MG63 (cell line): ENCODE measurements around the gene GUCA2B. TPM values are rescaled to one million over a fixed set of nuclear protein-coding genes. Genes with fewer than 3 reads are reported as not detected.

Experiments
- DNase-seq: peaks from one replicate; pipeline ENCODE4 v3.0.0-alpha.2; 2020
- H3K27me3 ChIP-seq: fragments of 250-450 bp; sonication (Bioruptor Pico); 2 replicates; pipeline ENCODE4 v1.5.1; 2020; ENCODE audit warnings: mild to moderate bottlenecking, moderate library complexity
- H3K36me3 ChIP-seq: fragments of 250-450 bp; sonication (Bioruptor Pico); 2 replicates; pipeline ENCODE4 v1.5.1; 2020; ENCODE audit warnings: mild to moderate bottlenecking, moderate library complexity
- H3K4me3 ChIP-seq: fragments of 250-450 bp; sonication (Bioruptor Pico); 2 replicates; pipeline ENCODE4 v1.5.1; 2020; ENCODE audit warnings: mild to moderate bottlenecking, moderate library complexity
- H3K9me3 ChIP-seq: fragments of 250-450 bp; sonication (Bioruptor Pico); 2 replicates; pipeline ENCODE4 v1.5.1; 2020; ENCODE audit warnings: mild to moderate bottlenecking, moderate library complexity
- total RNA-seq: library from RNA; depleted of rRNA; stranded (reverse); fragments of >200 nt; shearing (Covaris generic); gene quantifications from 2 replicates; pipeline ENCODE4 v1.2.3, GENCODE V29; 2014; ENCODE audit warnings: low replicate concordance

The GUCA2B gene
- total RNA-seq, 1 experiment from 2014 or later, result not detected

DNA sequence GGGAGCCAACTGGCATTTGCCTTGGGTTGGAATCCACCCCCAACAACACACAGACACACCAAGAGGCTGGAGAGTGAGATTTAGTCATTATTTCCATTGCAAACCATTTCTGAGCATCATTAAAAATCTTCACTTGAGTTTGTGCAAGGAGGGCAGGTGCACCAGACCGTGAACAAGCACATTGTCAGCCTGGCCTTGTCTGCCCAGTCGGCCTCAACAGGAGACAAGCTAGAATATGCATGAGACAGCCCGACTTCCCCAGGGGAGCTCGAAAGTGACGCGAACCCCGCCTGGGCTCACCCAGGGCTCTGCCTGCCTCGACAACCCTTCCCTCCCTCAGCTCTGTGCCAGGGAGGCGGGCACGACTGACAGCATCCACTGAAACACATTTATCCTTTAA lies 15.4 kb upstream of the GUCA2B start:
- DNase-seq, result no peak

DNA sequence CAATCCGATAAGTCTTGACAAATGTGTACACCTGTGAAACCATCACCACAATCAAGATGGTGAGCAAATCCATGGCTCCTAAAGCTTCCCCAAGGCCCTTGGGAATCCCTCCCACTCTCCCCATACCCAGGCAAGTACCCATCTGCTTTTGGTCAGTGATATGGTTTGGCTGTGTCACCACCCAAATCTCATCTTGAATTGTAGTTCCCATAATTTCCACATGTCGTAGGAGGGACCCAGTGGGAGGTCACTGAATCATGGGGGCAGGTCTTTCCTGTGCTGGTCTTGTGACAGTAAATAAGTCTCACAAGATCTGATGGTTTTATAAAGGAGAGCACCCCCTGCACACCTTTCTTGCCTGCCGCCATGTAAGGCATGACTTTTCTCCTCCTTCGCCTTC lies 14.6 kb upstream of the GUCA2B start:
- Histone ChIP-seq H3K36me3 (no peaks in the 10 kb centered on the region), H3K9me3 (no peaks in the 10 kb centered on the region), H3K27me3 (peaks cover 2% of the 10 kb centered on the region; the same call in 1 of the 2 replicates), H3K4me3 (no peak overlapping the region)
- no peak for DNase-seq

More for the DNA sequence above, 15.4 kb upstream of the GUCA2B start:
- H3K36me3 ChIP-seq, result no peaks in the 10 kb centered on the region
- H3K27me3 ChIP-seq, result no peaks in the 10 kb centered on the region
- no peaks in the 10 kb centered on the region for H3K9me3 ChIP-seq
- H3K4me3 ChIP-seq, result no peak overlapping the region

DNA sequence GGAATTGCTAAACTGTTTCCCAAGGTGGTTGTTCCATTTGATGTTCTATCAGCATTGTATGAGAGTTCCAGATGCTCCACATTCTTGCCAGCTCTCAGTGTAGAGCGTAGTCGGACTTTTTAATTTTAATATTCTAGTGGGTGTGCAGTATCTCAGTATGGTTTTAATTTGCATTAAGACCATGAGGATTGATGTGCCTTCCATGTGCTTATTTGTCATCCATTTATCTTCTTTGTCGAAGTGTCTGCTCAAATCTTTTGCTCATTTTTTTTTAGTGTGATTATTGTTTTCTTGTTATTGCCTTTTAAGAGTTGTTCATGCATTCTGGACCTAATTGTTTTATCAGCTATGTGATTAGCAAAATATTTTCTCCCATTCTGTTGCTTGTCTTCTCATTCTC lies 13.8 kb upstream of the GUCA2B start:
- no peak for DNase-seq
- no peaks in the 10 kb centered on the region for H3K9me3 ChIP-seq
- no peak overlapping the region for H3K4me3 ChIP-seq
- H3K27me3 ChIP-seq, result peaks cover 2% of the 10 kb centered on the region; the same call in 1 of the 2 replicates
- no peaks in the 10 kb centered on the region for H3K36me3 ChIP-seq

DNA sequence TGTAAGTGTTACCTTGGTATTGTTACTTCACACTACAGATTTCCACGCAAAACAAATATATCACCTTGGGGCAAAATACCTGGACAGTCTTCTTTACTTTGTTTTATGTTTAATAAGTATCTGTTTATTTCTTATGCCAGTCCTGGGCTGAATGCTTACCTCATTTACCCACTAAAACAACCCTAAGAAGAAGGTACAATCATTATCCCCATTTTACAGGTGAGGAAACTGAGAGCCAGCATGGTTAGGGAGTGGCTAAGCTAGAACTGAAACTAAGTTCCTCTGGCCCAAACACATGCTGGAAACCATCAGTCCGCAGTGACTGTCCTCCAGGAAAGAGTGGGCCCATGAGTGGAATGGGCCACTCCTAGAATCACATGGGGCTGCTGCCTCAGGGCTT lies 13.0 kb upstream of the GUCA2B start:
- no peak for DNase-seq
- Histone ChIP-seq H3K27me3 (peaks cover 2% of the 10 kb centered on the region; the same call in 1 of the 2 replicates), H3K9me3 (no peaks in the 10 kb centered on the region), H3K36me3 (no peaks in the 10 kb centered on the region), H3K4me3 (no peak overlapping the region)

DNA sequence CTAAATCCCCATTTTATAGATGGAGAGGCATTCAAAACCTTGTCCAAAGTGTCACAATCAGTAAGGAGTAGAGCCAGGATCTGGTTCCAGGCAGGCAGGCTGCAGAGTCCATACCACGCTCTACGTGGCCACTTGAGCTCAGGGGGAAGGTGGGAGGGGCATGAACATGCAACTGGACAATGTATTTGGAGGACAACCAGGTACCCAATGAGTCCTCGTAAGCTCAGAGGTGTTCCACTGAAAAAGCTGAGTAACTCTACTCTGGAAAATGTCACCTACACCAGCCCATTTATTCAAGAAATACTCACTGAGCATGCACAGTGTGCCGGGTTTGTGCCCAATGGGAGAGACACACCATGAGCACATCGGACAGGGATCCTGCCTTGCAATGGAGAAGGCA lies 11.2 kb upstream of the GUCA2B start:
- no peak for DNase-seq
- Histone ChIP-seq H3K4me3 (no peak overlapping the region), H3K36me3 (no peaks in the 10 kb centered on the region), H3K9me3 (no peaks in the 10 kb centered on the region), H3K27me3 (peaks cover 2% of the 10 kb centered on the region; the same call in 1 of the 2 replicates)

DNA sequence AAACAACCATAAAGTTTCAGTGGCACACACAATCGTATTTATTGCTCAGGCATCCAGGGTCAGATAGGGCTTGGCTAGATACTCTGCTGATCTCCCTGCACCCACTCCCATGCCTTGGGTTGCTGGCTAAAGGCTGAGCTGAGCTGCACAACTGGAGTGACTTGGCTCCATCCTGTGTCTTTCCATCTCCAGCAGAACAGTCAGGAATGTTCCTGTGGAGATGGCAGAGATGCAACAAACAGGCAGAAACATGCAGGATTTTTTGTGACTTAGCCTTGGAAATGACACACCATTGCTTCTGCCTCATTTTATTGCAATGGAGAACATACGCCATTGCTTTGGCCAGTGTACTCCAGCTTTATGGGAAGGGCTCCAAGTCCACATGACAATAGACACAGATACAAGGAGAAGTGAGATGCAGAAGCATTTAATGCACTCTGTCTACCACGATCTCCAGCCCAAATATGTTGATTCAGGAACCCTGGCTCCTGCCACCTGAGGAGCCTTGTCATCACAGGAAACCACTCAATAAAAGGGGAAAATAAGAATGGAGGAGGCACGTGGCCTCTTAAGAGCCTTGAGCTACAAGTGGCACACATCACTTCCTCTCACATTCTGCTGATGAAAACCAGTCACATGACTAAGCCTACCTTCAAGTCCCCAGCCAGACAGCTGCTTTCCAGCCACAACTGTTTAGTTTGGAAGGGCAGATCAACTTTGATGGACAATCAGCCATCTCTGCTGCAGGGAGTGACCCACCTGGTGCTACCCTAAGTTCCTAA lies 10.1 kb upstream of the GUCA2B start:
- Histone ChIP-seq H3K27me3 (peaks cover 2% of the 10 kb centered on the region), H3K4me3 (no peak overlapping the region), H3K9me3 (no peaks in the 10 kb centered on the region), H3K36me3 (no peaks in the 10 kb centered on the region)
- no peak for DNase-seq

DNA sequence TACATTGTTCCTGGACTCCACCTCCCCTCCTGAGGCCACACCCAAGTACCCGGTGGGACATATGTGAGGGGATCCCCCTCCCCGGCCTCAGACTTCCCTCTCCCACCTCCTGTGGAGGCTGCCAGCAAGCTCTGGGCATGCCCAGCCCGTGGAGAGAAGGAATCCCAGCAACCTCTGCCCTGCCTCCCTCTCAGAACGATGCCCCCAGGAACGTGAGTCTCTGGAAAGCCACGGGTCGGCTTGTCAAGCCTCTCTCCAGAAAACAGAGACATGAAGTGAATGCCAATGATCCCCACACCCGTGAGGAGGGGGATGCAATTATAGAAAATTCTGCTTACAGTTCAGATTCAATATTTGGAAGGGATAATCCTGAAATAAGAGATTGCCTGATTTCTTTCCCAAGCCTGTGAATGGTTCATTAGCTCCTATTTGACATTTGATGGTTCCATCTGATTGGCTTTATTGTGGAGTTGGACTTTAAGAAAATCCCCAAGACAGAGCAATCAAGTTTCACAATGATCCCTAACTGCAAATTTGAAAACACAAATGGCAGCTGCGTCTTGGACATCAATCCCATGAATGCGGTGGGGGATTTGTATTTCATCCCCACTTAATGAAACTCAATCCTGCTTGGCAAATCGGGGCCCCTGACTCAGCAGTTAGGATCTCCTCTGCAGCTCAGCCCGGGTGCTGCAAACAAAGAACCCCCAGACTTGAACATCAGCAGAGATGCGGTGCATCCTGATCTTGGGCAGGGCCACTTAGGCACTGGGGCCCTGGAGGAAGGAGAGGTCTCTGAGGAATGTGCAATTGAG lies 9.1 kb upstream of the GUCA2B start:
- DNase-seq, result no peak
- no peak overlapping the region for H3K4me3 ChIP-seq
- H3K27me3 ChIP-seq, result peaks cover 2% of the 10 kb centered on the region
- H3K36me3 ChIP-seq, result no peaks in the 10 kb centered on the region
- no peaks in the 10 kb centered on the region for H3K9me3 ChIP-seq

DNA sequence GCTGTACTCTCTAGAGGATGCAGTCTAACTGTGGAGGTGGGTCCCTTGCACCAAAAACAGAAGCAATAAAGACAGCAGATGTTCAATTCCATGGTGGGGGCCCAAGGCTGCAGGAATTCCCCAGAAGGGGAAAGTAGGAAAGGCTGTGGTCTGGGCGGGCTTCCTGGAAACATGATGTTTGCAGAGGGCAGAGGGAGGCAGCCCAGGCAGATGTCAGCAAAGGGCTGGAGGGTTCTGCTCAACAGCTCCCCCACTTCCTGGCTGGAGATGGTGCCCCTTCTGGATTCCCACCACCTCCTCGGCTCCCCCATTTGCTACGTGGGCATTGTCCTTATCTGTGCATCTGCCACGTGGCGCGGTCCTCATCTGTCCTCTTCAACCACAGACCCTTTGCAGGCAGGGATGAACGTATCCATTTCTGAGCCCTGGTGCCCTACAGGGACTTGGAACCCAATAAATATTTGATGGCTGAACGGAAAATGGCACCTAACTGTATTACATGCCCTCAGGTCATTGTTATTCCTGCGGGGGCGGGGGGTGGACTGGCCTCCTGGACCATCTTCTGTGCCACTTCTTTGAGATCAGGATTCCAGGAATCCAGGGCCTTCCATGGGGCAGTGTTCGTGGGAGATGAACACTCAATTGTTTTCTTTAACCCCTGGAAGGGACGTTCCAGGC lies 8.4 kb upstream of the GUCA2B start:
- no peak overlapping the region for H3K4me3 ChIP-seq
- DNase-seq, result no peak
- peaks cover 2% of the 10 kb centered on the region for H3K27me3 ChIP-seq
- no peaks in the 10 kb centered on the region for H3K9me3 ChIP-seq
- H3K36me3 ChIP-seq, result no peaks in the 10 kb centered on the region

DNA sequence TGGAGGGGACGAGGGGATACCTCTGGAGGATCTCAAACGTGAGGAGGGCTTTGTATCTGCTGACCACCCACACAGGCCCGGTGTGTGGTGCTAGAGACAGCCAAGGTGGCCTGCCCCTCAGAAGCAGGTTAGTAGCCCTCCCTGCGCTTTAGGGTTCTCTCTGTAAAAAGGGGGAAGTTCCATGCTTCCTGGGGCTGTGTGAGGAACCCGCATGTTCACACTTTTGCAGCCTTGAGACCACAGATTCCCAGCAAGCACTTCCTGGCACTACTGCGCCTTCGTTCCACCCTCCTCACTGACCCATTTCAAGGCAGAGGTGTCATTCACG lies 7.9 kb upstream of the GUCA2B start:
- Histone ChIP-seq H3K36me3 (no peaks in the 10 kb centered on the region), H3K27me3 (peaks cover 2% of the 10 kb centered on the region)
- no peak for DNase-seq

DNA sequence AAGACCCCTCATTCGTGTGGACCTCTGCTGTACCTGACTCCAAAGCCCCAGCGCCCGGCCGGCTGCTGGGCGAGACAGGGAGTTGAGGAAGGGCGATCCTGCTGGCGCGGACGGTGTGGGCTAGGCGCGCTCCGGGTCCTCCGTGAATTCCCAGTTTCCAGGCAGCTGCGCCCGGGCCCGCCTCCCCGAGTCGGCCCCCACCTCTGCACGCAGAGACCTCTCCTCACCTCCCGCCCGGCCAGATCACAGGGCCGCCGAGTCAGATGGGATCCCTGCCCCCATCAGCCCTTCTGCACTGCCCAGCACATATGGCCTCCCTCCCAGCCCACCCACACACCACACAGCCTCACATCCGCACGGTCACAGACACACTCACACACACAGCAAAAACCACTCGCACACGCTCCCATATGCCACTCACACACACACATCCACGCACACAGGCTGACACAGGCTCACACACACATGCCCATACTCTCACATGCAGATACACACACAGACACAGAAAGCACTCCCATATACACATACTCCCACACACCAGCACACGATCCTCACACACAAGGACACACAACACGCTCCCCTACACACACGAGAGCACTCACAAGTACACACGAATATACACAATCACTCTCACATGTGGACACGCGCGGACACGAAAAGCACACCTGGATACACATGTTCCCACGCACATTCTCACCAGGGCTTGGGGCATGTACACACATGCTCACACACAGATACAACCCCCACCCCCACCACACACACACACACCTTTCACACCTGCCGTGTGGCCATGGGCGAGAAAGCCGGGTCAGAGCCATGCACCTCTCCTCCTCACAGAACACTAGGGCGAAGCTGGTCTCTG lies 7.2 kb upstream of the GUCA2B start:
- Histone ChIP-seq H3K27me3 (peaks cover 2% of the 10 kb centered on the region), H3K36me3 (no peaks in the 10 kb centered on the region)
- DNase-seq, result no peak

More for the DNA sequence above, 7.9 kb upstream of the GUCA2B start:
- Histone ChIP-seq H3K4me3 (no peak overlapping the region), H3K9me3 (no peaks in the 10 kb centered on the region)

DNA sequence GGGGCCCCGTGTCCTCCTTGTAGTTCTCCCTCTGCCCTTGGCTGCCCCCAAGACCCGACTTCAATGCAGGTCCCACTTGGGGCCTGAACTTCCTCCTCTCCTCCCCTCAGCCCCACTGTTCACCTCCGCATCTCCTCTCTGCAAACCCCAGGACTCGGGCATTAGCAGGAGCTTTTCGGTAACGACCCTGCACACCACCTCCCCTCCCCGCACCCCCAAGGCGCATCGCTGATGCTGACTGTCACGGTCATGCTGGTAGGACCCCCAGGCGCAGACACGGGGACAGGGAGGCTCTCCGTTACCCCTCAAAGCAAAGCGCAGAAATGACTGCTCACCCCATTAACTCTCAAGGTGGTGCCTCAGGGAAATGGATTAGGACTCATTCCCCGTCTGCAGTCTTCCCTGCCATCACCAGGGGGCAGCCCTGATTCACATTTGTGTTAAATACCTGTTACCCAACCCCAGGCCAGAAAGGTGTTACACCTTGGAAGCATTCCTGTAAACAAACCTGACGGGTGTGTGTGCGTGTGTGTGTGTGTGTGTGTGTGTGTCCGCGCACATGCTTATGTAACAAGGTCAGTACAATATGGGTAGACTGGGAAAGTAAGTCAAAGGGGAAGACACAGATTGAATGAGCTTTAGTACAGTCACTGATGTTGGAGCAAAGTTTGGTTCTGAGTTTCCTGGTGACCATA lies 6.4 kb upstream of the GUCA2B start:
- peaks cover 2% of the 10 kb centered on the region for H3K27me3 ChIP-seq
- no peaks in the 10 kb centered on the region for H3K9me3 ChIP-seq
- no peak overlapping the region for H3K4me3 ChIP-seq
- H3K36me3 ChIP-seq, result no peaks in the 10 kb centered on the region
- peak; percentile 36 for DNase-seq

More for the DNA sequence above, 7.2 kb upstream of the GUCA2B start:
- Histone ChIP-seq H3K4me3 (no peak overlapping the region), H3K9me3 (no peaks in the 10 kb centered on the region)

DNA sequence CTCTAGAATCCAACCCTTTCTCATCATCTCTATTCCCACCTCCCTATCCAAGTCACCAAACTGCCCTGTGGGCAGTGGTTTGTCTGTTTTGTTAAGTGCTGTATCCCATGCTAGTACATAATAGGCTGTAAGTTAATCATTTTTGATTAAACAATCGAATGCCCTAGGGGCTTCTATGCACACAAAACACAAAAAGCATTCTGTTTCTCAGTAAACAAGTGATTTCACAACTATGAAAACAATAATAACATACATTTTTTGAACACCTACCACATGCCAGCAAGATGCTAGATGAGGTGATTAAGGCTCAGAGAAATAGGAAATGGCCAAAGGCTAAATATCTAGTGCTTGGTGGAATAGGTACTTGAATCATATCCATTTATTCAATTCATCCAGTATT lies 5.0 kb upstream of the GUCA2B start:
- no peak overlapping the region for H3K4me3 ChIP-seq
- no peaks in the 10 kb centered on the region; the same call in 1 of the 2 replicates for H3K27me3 ChIP-seq
- no peaks in the 10 kb centered on the region for H3K9me3 ChIP-seq
- H3K36me3 ChIP-seq, result no peaks in the 10 kb centered on the region
- no peak for DNase-seq

DNA sequence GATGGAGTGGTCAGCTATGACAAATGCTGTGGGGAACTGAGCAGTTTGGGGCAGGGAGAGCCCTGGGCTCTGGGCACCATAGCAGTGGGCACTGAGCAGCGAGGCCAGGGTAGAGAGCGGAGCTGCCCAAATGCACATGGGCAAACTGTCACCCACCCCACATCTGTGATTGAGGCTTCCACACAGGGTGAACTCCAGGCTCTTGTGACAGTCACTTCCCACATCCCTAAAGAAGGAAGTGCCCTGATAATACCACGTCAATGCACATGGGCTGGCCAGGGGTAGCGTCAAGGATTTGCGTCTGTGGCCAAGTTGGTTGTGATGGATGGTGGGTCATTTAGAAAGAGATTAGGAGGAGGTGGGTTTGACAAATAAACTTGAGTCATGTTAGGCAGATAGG lies 2.6 kb upstream of the GUCA2B start:
- H3K27me3 ChIP-seq, result no peaks in the 10 kb centered on the region; the same call in 1 of the 2 replicates
- H3K9me3 ChIP-seq, result no peaks in the 10 kb centered on the region
- H3K4me3 ChIP-seq, result no peak overlapping the region
- no peak for DNase-seq
- no peaks in the 10 kb centered on the region for H3K36me3 ChIP-seq

DNA sequence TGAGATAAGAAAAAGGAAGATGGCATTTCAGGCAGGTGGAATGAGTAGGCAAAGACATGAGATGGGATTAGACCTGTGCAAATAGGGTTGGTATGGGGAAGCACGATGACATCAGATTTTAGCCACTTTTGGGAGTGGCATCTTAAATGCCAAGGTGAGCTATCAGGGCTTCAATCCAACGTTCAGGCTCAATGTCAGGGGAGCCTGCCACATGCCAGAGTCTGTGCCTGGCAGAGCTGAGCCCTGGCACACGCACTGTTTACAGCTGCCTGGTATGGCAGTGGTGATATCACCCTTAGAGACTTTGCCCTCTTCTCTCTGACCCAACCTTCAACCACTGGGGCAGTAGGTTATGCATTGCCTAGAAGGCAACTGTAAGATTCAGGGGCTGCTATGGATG lies 1.1 kb upstream of the GUCA2B start:
- no peaks in the 10 kb centered on the region for H3K36me3 ChIP-seq
- H3K27me3 ChIP-seq, result no peaks in the 10 kb centered on the region; the same call in 1 of the 2 replicates
- no peaks in the 10 kb centered on the region for H3K9me3 ChIP-seq
- DNase-seq, result no peak
- H3K4me3 ChIP-seq, result no peak overlapping the region

DNA sequence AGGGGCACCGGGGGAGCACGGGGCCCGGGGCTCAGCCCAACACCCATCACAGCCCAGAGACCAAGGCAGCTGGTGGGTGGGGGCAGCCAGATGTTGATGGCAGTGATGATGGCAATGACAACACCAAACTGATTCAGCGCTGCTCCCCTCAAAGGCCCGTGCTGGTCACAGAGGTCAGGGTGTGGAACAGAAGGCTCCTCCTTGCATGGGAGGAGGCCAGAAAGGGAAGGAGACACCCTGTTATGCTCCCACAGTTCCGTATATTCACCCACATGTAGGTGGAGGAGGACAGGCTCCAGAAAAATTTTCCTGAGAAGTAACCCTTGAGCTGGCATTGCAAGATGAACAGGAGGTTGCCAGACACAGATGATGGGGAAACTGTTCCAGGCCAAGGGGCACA lies 414 bp downstream of the GUCA2B start:
- H3K36me3 ChIP-seq, result no peaks in the 10 kb centered on the region
- H3K27me3 ChIP-seq, result no peaks in the 10 kb centered on the region
- no peak for DNase-seq
- H3K9me3 ChIP-seq, result no peaks in the 10 kb centered on the region
- no peak overlapping the region for H3K4me3 ChIP-seq

DNA sequence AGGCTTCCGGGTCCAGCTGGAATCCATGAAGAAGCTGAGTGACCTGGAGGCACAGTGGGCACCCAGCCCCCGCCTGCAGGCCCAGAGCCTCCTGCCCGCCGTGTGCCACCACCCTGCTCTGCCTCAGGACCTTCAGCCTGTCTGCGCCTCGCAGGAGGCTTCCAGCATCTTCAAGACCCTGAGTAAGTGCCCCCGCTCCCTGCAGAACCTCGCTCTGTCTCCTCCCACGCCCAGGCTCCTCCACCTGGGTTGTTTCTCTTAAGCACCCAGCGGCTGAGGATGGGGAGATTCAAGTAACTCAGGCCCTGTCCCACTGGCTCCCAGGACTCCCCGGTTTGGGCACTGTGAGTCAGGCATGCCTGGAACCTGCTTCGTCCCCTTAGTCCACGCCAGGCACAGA lies 1.5 kb downstream of the GUCA2B start:
- Histone ChIP-seq H3K9me3 (no peaks in the 10 kb centered on the region), H3K27me3 (no peaks in the 10 kb centered on the region; the same call in 1 of the 2 replicates), H3K36me3 (no peaks in the 10 kb centered on the region), H3K4me3 (no peak overlapping the region)
- no peak for DNase-seq
